DOHH2 (cell line): ENCODE data around the gene DDX39A.

Experiments used
- EZH2phosphoT487 ChIP-seq: fragments of 200-600 bp; sonication (generic); IDR thresholded peaks from 2 replicates; pipeline ENCODE4 v1.6.1; 2017; ENCODE audit warnings: borderline replicate concordance, mild to moderate bottlenecking, antibody characterized with exemption, low read length, moderate library complexity, mixed read lengths
- TF ChIP-seq, protein P1 (sequence below): fragments of 200-600 bp; sonication (generic); IDR thresholded peaks from one replicate; pipeline ENCODE4 v1.5.1; 2014; ENCODE audit warnings: antibody characterized with exemption, mild to moderate bottlenecking, low read depth, low read length; ENCODE audit not compliant: poor library complexity, severe bottlenecking

DNA sequence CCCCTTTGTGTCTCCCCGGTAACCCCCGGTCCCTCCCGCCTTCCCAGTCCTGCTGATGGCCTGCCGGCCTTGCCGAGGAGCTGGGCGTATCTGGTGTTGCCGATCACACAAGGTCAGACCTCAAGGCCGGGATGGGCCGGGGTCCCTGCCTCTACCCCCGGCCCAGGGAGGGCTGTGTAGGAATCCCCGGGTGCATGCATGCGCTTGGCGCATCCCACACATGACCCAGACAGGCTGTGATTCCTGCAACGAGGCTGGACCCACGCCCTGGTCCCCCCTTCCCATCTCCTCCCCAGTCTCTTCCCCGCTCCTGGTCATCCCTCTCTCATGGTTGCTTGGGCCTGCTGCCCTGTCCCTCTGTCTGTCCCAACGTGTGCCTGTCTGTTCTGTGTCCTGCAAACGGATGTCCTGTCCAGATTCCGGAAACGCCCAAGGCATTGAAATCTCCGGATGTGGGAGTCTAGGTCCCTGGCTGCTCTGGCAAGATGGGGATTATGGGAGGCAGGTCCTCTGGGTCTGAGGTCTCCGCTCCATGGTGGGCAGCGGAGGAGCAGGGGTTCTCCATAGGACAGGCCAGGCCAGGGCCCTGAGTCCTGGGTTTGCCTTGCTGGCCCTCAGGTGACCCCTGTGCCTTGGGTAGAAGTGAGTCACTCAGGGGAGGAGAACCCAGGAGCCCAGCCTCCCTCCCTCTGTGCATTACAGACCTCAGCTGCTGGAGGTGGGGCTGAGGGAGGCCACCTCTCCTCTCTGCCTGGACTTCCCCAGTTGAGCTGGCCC is 15.6 kb upstream of the DDX39A start:
- TF ChIP-seq, protein P1, sequence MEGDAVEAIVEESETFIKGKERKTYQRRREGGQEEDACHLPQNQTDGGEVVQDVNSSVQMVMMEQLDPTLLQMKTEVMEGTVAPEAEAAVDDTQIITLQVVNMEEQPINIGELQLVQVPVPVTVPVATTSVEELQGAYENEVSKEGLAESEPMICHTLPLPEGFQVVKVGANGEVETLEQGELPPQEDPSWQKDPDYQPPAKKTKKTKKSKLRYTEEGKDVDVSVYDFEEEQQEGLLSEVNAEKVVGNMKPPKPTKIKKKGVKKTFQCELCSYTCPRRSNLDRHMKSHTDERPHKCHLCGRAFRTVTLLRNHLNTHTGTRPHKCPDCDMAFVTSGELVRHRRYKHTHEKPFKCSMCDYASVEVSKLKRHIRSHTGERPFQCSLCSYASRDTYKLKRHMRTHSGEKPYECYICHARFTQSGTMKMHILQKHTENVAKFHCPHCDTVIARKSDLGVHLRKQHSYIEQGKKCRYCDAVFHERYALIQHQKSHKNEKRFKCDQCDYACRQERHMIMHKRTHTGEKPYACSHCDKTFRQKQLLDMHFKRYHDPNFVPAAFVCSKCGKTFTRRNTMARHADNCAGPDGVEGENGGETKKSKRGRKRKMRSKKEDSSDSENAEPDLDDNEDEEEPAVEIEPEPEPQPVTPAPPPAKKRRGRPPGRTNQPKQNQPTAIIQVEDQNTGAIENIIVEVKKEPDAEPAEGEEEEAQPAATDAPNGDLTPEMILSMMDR = no peak
- no peak for TF ChIP-seq EZH2phosphoT487
